Metanephros (tissue), 1 donor: Measurements from ENCODE around the gene ASB3. TPM values are rescaled to one million over a fixed set of nuclear protein-coding genes. Genes with fewer than 3 reads are reported as not detected.

Source experiments
- total RNA-seq: library from RNA; depleted of rRNA; stranded (reverse); fragments of >200 nt; gene quantifications from one replicate; pipeline ENCODE4 v1.2.3, GENCODE V29; 2014

ASB3 gene, protein sequence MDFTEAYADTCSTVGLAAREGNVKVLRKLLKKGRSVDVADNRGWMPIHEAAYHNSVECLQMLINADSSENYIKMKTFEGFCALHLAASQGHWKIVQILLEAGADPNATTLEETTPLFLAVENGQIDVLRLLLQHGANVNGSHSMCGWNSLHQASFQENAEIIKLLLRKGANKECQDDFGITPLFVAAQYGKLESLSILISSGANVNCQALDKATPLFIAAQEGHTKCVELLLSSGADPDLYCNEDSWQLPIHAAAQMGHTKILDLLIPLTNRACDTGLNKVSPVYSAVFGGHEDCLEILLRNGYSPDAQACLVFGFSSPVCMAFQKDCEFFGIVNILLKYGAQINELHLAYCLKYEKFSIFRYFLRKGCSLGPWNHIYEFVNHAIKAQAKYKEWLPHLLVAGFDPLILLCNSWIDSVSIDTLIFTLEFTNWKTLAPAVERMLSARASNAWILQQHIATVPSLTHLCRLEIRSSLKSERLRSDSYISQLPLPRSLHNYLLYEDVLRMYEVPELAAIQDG
- 42.6 TPM for total RNA-seq

DNA sequence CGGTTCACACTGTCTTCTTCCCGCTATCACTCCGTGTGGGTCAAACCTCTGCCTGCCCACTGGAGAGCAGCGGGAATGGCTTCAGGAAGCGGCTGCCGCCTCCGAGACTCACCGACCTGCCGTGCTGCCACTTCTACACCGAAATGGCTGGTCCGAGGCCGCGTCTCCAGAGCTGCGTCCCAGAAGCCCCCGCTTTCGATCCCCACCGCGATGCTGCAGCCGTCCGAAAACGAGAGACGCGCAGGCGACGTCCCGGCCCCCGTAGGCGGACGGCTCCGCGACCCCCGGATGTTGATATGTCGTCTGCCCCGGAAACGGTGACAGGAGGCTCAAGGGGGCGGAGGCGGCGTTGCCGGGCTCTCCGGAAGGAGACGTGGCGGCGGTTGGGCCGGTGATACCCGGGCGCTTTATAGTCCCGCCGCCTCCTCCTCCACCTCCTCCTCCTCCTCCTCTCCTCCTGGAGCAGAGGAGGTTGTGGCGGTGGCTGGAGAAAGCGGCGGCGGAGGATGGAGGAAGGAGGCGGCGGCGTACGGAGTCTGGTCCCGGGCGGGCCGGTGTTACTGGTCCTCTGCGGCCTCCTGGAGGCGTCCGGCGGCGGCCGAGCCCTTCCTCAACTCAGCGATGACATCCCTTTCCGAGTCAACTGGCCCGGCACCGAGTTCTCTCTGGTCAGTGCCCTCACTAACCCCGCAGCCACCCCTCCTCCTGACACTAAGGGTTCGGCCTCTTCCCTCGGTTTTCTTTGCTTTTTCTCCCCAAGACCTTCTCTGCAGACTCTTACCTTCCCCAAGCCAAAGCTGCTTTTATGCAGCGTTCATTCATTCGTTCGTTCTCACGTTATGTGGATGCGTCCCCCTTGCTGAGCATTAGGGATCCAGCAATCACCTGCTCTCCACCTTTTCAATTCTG lies at the start of gene ASB3, which contains the start of gene ERLEC1:
ASB3 (minus strand) TSS at position 249 of the 909 bp plus-strand sequence. CDS start 21,381 bp downstream, outside the sequence.
ERLEC1 (plus strand) TSS at position 340 of the 909 bp plus-strand sequence; CDS start at position 507, 167 bp downstream.

DNA sequence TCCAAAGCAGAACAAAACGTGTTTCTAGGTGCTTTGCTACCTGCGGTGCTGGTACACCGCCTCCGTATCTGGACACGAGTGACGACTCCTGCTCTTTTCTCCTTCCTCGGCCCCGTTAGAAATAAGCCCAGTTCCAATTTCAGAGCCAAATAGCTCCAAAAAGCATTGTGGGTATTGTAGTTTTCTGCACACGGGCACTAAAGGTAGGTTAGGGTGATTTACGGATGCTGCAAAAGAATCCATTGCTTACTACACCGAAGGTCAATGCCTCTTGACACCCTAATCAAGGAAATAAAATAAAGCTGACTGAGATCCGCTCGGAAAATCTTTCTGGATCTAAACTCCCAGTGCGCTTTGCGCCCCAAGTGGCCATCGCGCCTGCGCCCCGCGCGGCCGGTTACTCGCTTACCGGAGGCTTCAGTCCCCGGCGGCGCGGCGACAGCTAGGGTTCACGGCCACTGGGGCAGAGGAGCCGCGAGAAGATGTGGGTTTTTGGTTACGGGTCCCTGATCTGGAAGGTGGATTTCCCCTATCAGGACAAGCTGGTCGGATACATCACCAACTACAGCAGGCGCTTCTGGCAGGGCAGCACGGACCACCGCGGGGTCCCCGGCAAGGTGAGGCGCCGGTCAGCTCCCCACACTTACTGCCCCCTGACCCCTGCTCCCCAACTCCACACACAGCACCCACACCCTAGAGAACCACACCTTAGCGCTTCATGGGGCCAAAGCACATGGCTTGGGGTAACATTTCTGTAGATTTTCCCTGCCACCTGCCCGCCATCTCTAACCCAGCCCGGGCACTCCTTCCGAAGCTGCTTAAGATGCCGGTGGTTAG lies 19.1 kb downstream of the ASB3 start, which contains the start of gene CHAC2:
CHAC2 (plus strand) TSS at position 400 of the 837 bp plus-strand sequence; CDS start at position 483, 83 bp downstream.

Other genes starting within 250 kb of the ASB3 start
- 3.4 TPM for gene CHAC2, start 19.1 kb downstream of the ASB3 start, total RNA-seq
- 43.1 TPM for gene ERLEC1, start 91 bp upstream of the ASB3 start, total RNA-seq
- 1.6 TPM for gene GPR75, start 73.0 kb upstream of the ASB3 start, total RNA-seq
- 48.3 TPM for gene PSME4, start 184.0 kb upstream of the ASB3 start, total RNA-seq